Bronchial epithelial cell (primary cell): Measurements from ENCODE around the gene ZBTB38. TPM values are rescaled to one million over a fixed set of nuclear protein-coding genes. Genes with fewer than 3 reads are reported as not detected.
A peak's percentile ranks its signal among the peaks of the same experiment; 100 is the strongest.

Source experiments
- DNase-seq: peaks from one replicate; pipeline ENCODE4 v3.0.0-alpha.2; 2010; ENCODE audit warnings: low read depth
- FAIRE-seq: peaks from 2 replicates; lab custom pipeline; 2011; peaks lifted over from hg19 to GRCh38; lab: Jason Lieb, UNC
- H3K27me3 ChIP-seq: 2 replicates; pipeline ENCODE4 v1.5.1; 2011; ENCODE audit warnings: low read length; ENCODE audit not compliant: control insufficient read depth, insufficient read depth
- H3K36me3 ChIP-seq: 2 replicates; pipeline ENCODE4 v1.5.1; 2011; ENCODE audit warnings: low read length; ENCODE audit not compliant: control insufficient read depth, insufficient read depth
- H3K4me3 ChIP-seq: 2 replicates; pipeline ENCODE4 v1.5.1; 2011; ENCODE audit warnings: mild to moderate bottlenecking, low read depth, low read length, control low read depth
- CTCF ChIP-seq: IDR thresholded peaks from 2 replicates; pipeline ENCODE4 v1.5.1; 2011; ENCODE audit warnings: mild to moderate bottlenecking, moderate library complexity, low read length, control low read depth, inconsistent platforms; ENCODE audit not compliant: insufficient read depth, severe bottlenecking
- total RNA-seq: library from RNA; depleted of rRNA; stranded (reverse); fragments of >200 nt; gene quantifications from 2 replicates; pipeline ENCODE4 v1.2.1, GENCODE V29; 2014

ZBTB38 gene
- total RNA-seq, 1 donor from 2014 or later = 59.0 TPM

- DNase-seq (no peak), FAIRE-seq (no peak)
- no peak for TF ChIP-seq CTCF
- Histone ChIP-seq H3K4me3 (no peak overlapping the region), H3K27me3 (no peaks in the 10 kb centered on the region), H3K36me3 (no peaks in the 10 kb centered on the region)
Observed at GRCh38 chr3:141348837-141349236, 19.5 kb upstream of the ZBTB38 start.

GRCh38 chr3:141349711-141350110 is 18.6 kb upstream of the ZBTB38 start:
- TF ChIP-seq CTCF = no peak

DNA sequence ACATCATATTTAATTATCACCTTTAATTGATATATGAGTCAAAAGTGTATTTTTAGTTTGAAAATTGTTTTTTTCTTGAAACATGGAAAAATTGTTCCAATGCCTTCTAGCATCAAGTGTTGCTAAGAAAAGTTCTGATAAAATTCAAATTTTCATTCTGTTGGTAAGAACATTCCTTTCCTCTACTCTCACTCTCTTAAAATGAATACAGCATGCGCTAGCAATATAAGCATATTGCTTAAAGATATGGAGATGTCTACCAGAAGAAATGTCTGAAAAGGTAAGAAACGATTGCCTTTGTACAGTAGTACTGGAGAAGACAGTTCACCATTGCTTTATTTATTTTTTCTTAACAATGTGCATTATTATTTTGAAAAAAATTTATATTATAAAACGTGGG is 17.6 kb upstream of the ZBTB38 start:
- FAIRE-seq (no peak), DNase-seq (no peak)
- no peaks in the 10 kb centered on the region for H3K27me3 ChIP-seq
- no peaks in the 10 kb centered on the region for H3K36me3 ChIP-seq
- no peak overlapping the region for H3K4me3 ChIP-seq
- TF ChIP-seq CTCF = no peak

More at GRCh38 chr3:141349711-141350110, 18.6 kb upstream of the ZBTB38 start:
- FAIRE-seq (no peak), DNase-seq (no peak)
- no peaks in the 10 kb centered on the region for H3K27me3 ChIP-seq
- no peaks in the 10 kb centered on the region for H3K36me3 ChIP-seq
- no peak overlapping the region for H3K4me3 ChIP-seq

DNA sequence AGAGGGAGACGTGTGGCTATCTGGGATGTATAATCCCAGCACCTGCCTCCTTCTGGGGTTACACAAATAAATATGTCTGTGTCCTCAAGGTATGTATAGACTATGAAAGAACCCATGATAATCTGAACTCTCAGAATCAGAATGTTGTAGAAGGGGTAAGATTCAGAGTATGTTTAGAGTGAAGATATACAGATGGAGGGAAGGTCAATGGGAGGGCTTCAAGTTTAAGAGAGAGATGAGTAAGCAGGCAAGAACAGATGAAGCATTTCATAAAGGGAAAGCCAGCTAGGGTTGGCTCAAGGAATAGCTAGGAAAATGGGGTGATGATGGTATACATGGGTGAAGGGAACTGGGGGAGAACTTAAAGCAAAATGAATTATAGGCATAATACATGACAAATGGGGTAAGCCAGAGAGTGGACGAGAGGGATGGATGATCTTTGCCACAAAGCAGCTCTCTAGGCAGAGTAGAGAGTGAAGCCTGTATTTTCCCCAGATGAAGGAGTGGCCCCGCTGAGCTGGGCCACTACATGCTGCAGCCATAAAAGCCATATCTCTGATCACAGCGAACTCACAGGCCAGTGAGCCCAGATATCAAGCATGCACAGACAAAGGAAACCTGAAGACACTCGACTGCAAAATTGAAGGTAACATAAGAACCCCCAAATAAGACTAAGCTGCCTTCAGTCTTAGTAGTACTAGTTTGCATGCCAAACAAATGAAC is 15.9 kb upstream of the ZBTB38 start:
- FAIRE-seq (no peak), DNase-seq (no peak)
- no peak for TF ChIP-seq CTCF
- no peak overlapping the region for H3K4me3 ChIP-seq
- no peaks in the 10 kb centered on the region for H3K27me3 ChIP-seq
- no peaks in the 10 kb centered on the region for H3K36me3 ChIP-seq

DNA sequence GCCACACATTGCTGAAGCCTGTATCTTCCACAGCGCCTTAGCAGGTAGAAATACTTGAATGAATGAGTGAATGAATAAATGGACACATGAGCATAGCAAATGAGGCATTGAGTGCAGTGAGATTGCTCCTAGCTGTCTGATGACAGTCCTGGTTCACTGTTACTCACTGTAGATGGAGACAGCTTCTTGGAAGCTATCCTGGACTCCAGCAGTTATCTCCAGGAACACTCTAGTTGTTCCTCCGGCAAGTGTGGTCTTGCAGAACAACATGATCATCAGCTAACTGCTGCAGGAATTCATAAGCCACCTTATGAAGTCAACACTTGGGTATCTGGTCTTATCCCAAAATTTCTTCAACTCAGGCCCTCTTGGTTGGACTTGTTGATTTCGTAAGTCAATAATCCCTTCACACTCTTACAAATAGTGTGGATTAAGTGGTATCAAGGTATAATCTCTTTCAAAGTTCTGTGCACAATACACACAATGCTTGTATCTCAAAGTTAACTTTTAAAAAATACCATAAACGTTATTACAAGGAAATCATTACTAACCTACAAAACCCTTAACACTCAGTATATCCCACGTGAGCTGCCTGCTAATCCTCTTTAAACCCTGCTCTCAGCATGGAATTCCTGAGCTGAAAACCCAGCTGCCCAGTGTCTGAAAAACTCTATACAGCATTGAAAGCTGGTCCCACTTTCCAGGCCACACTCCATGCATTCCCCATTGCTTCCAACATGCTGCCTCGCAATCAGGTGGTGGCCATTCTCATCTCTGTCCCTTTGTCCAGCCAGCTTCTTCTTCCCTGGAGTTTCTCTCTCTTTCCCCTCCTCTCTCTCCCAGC is 14.4 kb upstream of the ZBTB38 start:
- H3K27me3 ChIP-seq = no peaks in the 10 kb centered on the region
- peak; percentile 97 for FAIRE-seq
- H3K36me3 ChIP-seq = no peaks in the 10 kb centered on the region
- H3K4me3 ChIP-seq = no peak overlapping the region
- no peak for TF ChIP-seq CTCF
- peak; percentile 88 for DNase-seq
